GM20000 (cell line): ENCODE measurements around the gene TIGD6.

Experiments used
- DNase-seq: peaks from one replicate; pipeline ENCODE4 v3.0.0; 2012; ENCODE audit warnings: low spot score
- TF ChIP-seq, protein P1 (sequence below): IDR thresholded peaks from 2 replicates; pipeline ENCODE4 v1.5.1; 2012; ENCODE audit warnings: mild to moderate bottlenecking, control low read depth; ENCODE audit errors: extremely low read depth, missing control alignments

Gene TIGD6

DNA sequence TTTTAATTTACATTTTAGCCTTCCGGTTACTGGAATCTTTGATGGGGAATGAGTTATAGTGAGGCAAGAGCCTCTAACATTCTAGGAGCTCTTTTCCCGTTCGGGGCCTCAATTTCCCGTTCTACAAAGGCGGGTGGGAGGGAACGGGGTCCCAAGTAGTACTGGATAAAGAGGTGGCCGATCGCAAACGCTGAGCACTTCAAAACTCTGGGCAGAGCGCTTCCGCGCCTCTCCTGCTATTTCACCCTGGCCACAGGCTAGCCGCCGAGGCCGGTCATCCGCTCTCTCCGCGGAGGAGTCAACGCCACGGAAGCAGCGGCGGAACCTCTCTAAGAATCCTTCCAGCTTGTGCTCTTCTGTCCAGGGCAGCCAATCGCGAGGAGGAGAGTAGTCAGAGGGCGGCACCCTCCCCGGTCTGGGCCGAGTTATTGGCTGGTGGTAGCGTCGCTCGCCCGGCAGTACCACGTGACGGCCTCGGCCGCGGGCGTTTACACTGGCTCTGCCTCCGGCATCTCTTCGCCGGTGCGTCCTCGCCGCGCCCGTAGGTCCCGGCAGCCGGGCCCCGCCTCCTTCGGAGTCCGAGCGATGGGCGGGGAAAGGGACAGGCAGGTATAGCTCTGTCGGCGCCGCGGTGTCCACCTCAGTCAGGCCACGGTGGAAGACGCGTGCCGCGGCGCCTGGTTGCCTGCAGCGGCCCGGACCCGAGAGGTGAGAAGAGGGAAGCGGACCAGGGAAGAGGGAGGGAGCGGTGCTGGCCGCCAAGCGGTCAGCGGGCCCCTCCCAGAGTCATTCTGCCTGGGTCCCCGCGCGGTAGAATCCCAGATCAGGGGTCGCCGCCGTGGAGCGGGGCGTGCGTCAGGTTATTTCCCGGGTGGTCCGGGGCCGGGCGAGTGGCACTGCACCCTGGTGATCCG is 39.9 kb downstream of the TIGD6 start, which contains the start of gene SLC26A2:
Gene SLC26A2, plus strand, starts transcription at position 487 of the 914 bp plus-strand sequence. CDS start 16,895 bp downstream, outside the sequence.
- TF ChIP-seq, protein P1, sequence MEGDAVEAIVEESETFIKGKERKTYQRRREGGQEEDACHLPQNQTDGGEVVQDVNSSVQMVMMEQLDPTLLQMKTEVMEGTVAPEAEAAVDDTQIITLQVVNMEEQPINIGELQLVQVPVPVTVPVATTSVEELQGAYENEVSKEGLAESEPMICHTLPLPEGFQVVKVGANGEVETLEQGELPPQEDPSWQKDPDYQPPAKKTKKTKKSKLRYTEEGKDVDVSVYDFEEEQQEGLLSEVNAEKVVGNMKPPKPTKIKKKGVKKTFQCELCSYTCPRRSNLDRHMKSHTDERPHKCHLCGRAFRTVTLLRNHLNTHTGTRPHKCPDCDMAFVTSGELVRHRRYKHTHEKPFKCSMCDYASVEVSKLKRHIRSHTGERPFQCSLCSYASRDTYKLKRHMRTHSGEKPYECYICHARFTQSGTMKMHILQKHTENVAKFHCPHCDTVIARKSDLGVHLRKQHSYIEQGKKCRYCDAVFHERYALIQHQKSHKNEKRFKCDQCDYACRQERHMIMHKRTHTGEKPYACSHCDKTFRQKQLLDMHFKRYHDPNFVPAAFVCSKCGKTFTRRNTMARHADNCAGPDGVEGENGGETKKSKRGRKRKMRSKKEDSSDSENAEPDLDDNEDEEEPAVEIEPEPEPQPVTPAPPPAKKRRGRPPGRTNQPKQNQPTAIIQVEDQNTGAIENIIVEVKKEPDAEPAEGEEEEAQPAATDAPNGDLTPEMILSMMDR, result no peak
- DNase-seq, result peak; percentile 95

DNA sequence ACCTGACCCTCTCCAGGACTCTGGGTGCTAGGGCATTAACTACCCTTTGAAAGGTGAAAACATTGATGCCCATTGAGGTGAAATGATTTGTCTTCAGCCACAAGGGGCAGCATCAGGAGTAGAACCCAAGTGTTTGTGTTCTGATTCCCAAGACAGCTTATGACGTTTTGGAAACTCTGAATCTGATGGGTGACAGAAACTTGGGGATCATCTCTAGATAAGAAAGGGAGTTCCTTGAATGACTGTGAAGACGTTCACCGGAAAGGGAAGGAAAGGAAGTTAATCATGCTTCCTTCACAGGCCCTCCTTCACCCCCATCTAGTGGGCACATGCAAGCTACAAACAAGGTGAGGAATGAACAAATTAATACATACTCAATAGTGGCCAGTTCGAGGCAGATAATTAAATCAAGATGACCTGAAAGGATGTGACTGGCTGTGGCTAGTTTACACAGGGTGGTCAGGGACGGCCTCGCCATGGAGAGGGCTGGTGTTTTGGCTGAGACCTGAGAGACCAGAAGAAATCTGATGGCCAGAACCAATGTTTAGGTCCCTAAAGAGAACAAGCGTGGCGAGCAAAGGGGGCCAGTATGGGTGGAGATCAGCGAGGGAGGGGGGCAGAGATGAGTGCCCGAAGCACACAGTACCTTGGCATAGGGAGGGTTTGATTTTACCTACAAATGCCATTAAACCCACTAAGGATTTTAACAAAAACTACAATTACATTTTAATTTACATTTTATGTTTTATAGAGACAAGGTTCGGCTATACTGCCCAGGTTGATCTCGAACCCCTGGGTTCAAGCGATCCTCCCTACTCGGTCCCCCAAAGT is 40.8 kb downstream of the TIGD6 start:
- TF ChIP-seq, protein P1, result peak; percentile 49
- DNase-seq, result peak; percentile 63

DNA sequence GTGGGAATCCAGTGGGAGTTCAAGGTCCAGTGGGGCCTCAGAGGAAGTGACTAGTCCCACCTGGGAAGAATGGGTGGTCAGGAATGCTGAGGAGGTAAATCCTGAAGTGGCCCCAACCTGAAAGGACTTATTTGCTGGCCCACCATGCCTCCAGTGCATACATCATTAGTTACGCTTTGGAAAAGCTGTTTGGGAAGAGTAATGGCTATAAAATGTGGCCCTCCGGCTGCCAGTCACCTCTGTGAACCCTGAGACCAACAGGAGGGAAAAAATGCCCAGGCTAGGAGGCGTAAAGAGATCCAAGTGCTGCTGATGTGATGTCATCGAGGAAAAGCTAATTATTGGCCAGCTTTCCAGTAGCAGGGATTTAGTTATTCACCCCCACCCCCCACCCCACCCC is 42.6 kb downstream of the TIGD6 start:
- TF ChIP-seq, protein P1, result no peak
- DNase-seq, result no peak

DNA sequence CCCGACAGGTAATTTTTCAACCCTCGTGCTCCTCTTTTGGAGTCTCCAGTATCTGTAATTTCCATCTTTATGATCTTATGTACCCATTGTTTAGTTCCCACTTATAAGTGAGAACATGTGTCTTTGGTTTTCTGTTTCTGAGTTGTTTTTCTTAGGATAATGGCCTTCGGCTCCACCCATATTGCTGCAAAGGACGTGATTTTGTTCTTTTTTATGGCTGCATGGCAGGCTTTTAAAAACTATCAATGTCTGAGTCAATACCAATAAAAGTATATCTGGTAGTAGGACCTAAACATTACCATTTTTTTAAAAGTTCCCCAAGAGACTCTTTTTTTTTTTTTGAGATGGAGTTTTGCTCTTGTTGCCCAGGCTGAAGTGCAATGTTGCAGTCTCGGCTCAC is 43.8 kb downstream of the TIGD6 start:
- TF ChIP-seq, protein P1, result no peak
- no peak for DNase-seq

DNA sequence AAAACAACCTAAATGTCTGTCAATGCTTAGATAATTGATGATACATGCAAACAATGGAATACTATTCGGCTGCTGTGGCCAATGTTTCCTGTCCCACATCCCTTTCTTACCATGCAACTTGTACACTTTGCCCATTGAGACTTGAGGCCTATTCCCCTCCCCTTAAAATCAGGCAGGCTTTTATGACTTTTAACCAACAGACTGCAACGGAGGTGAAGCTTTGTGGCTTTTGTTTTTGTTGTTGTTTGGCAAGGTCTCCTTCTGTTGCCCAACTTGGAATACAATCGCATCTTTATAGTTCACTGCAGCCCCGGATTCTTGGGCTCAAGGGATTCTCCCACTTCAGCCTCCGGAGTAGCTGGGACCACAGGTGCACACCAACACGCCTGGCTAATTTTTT is 45.7 kb downstream of the TIGD6 start:
- DNase-seq, result no peak
- TF ChIP-seq, protein P1, result no peak

DNA sequence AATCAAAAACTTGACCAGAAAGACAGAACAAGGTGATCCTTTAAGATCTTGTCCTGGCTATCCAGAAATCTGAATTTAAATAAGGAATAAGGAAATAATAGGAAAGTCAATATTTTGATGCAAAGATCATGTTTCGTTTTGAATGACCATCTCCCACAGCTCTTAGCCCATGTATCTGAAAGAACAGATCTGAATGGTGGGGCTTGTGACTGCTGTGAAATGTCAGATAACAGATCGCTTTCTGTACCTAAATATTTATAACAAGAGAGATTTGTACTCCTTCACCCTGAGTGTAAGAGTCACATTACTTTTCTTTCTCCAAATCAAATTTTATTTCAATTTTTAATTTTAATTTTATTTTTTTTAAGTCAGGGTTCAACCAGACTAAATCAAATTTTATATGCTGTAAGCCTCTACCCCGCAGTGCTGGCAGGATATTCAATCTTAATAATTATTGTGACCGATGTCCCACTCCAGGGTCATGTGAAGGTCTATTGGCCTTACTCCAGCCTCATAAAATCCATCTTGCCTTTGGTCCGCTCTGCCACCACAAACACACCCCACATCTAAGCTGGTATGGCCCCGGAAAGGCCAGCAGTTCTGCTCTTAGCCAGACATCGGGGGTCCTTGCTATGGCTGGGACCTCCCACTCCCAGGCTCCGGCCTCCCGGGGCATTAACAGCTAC is 46.9 kb downstream of the TIGD6 start:
- no peak for DNase-seq
- TF ChIP-seq, protein P1, result no peak
